HCT116 (cell line): ENCODE measurements around the gene DPP6. TPM values are rescaled to one million over a fixed set of nuclear protein-coding genes. Genes with fewer than 3 reads are reported as not detected.

Experiments used
- ATAC-seq: fragments of 200-7000 bp; cut with Tn5 transposase; 2 replicates; pipeline ENCODE4 v1.9.1; 2020; ENCODE audit warnings: mild to moderate bottlenecking, moderate library complexity
- BruUV-seq: library from RNA; stranded (reverse); fragments of 400-500 nt; replicated peaks from 2 replicates; lab custom pipeline; 2021; lab: Mats Ljungman, UMichigan
- CTCF ChIA-PET: fragments of 300-600 bp; sonication (Branson Sonifier 250); formaldehyde crosslinking; loops from one replicate; lab custom pipeline; 2021; ENCODE audit warnings: antibody characterized with exemption; lab: Charles Lee
- POLR2A ChIA-PET: fragments of 300-600, 350-600 bp; sonication (Branson Sonifier 250); formaldehyde crosslinking; loops from one replicate; lab custom pipeline; 2021; ENCODE audit warnings: antibody characterized with exemption; lab: Charles Lee
- RAD21 ChIA-PET, 2 experiments: fragments of 300-600 bp; sonication (Branson Sonifier 250); formaldehyde crosslinking; loops; one replicate each; lab custom pipeline; 2023; ENCODE audit warnings: low total read pairs in 2 of 2; ENCODE audit not compliant: uncharacterized antibody in 2 of 2, unreplicated experiment in 2 of 2, low non-redundant PET in 1 of 2; lab: Charles Lee
- DNase-seq: peaks from one replicate; pipeline ENCODE4 v3.0.0-alpha.2; 2010; ENCODE audit warnings: low read depth, low spot score
- H2AFZ ChIP-seq: fragments of 200-600 bp; shearing (Covaris generic), sonication (generic); 2 replicates; pipeline ENCODE4 v1.6.1; 2017; ENCODE audit warnings: low read depth, mixed run types, mixed read lengths, antibody characterized with exemption, low read length; ENCODE audit not compliant: poor library complexity, severe bottlenecking
- H3K27ac ChIP-seq: 2 replicates; pipeline ENCODE4 v1.5.1; 2012; ENCODE audit warnings: low read depth, low read length
- H3K27me3 ChIP-seq: fragments of 200-600 bp; sonication (generic); 2 replicates; pipeline ENCODE4 v1.6.1; 2016; ENCODE audit warnings: mixed run types, low read length, mixed read lengths; ENCODE audit not compliant: insufficient read depth
- H3K36me3 ChIP-seq, 2 experiments: fragments of 200-500 bp in 1 of 2; fragments of 200-600 bp in 1 of 2; sonication (Bioruptor generic) in 1 of 2; sonication (generic) in 1 of 2; 2 replicates each; pipeline versions ENCODE4 v1.5.1 to v1.6.1; 2014 to 2016; ENCODE audit warnings: low read length in 2 of 2, inconsistent platforms in 1 of 2, mixed read lengths in 1 of 2, mixed run types in 1 of 2; ENCODE audit not compliant: insufficient read depth in 2 of 2, control insufficient read depth in 1 of 2
- H3K4me1 ChIP-seq, 2 experiments: fragments of 200-600 bp in 1 of 2; sonication (generic) in 1 of 2; 2 replicates each; pipeline versions ENCODE4 v1.5.1 to v1.6.1; 2012 to 2017; ENCODE audit warnings: low read length in 2 of 2, inconsistent platforms in 1 of 2, mild to moderate bottlenecking in 1 of 2, mixed read lengths in 1 of 2, mixed run types in 1 of 2, moderate library complexity in 1 of 2; ENCODE audit not compliant: insufficient read depth in 2 of 2, control insufficient read depth in 1 of 2
- H3K4me2 ChIP-seq: fragments of 200-600 bp; sonication (generic); 2 replicates; pipeline ENCODE4 v1.6.1; 2017; ENCODE audit warnings: mixed run types, low read length, mixed read lengths
- H3K4me3 ChIP-seq, 2 experiments: fragments of 200-600 bp in 1 of 2; sonication (generic) in 1 of 2; replicated peaks in 1 of 2; 2 replicates each; pipeline ENCODE4 v1.5.1; 2011 to 2016; ENCODE audit warnings: low read length in 2 of 2, control low read depth in 1 of 2, low read depth in 1 of 2, mild to moderate bottlenecking in 1 of 2, mixed read lengths in 1 of 2, mixed run types in 1 of 2
- H3K79me2 ChIP-seq: fragments of 200-600 bp; sonication (generic); 2 replicates; pipeline ENCODE4 v1.6.1; 2017; ENCODE audit warnings: mild to moderate bottlenecking, mixed run types, low read length, moderate library complexity, mixed read lengths; ENCODE audit not compliant: insufficient read depth
- H3K9ac ChIP-seq: fragments of 200-600 bp; sonication (generic); 2 replicates; pipeline ENCODE4 v1.6.1; 2016; ENCODE audit warnings: low read length, mixed read lengths
- H3K9me2 ChIP-seq: fragments of 200-600 bp; sonication (generic), shearing (Covaris generic); 2 replicates; pipeline ENCODE4 v1.6.1; 2017; ENCODE audit warnings: mixed run types, mild to moderate bottlenecking, moderate library complexity; ENCODE audit not compliant: insufficient read depth
- H3K9me3 ChIP-seq, 2 experiments: fragments of 200-500 bp in 1 of 2; fragments of 200-600 bp in 1 of 2; sonication (Bioruptor generic) in 1 of 2; sonication (generic) in 1 of 2; 2 replicates each; pipeline ENCODE4 v1.6.1; 2014 to 2017; ENCODE audit warnings: low read length in 2 of 2, mixed read lengths in 2 of 2, inconsistent platforms in 1 of 2, low read depth in 1 of 2, mild to moderate bottlenecking in 1 of 2, mixed run types in 1 of 2, moderate library complexity in 1 of 2; ENCODE audit not compliant: control insufficient read depth in 1 of 2, insufficient read depth in 1 of 2
- H4K20me1 ChIP-seq: fragments of 200-600 bp; sonication (generic), shearing (Covaris generic); 2 replicates; pipeline ENCODE4 v1.6.1; 2017; ENCODE audit warnings: mixed run types, mild to moderate bottlenecking, moderate library complexity; ENCODE audit not compliant: insufficient read depth
- CEBPB ChIP-seq: IDR thresholded peaks from 2 replicates; pipeline ENCODE4 v1.6.1; 2012; ENCODE audit warnings: low read depth
- EGR1 ChIP-seq: IDR thresholded peaks from 2 replicates; pipeline ENCODE4 v1.6.1; 2012; ENCODE audit warnings: low read depth
- ELF1 ChIP-seq: IDR thresholded peaks from 2 replicates; pipeline ENCODE4 v1.6.1; 2012; ENCODE audit warnings: low read depth, borderline replicate concordance
- EZH2 ChIP-seq: fragments of 200-600 bp; sonication (generic); IDR thresholded peaks from 2 replicates; pipeline ENCODE4 v1.6.1; 2017; ENCODE audit warnings: antibody characterized with exemption, mixed run types
- POLR2A ChIP-seq: IDR thresholded peaks from 2 replicates; pipeline ENCODE4 v1.7.0; 2011; ENCODE audit warnings: borderline replicate concordance; ENCODE audit not compliant: insufficient read depth, insufficient read length; ENCODE audit errors: extremely low read depth
- SRF ChIP-seq: IDR thresholded peaks from 2 replicates; pipeline ENCODE4 v1.6.1; 2012; ENCODE audit warnings: low read depth
- TCF7L2 ChIP-seq: IDR thresholded peaks from 2 replicates; pipeline ENCODE4 v1.7.0; 2011; ENCODE audit warnings: borderline replicate concordance, inconsistent platforms; ENCODE audit not compliant: insufficient read depth, insufficient read length; ENCODE audit errors: extremely low read depth
- YY1 ChIP-seq: IDR thresholded peaks from 2 replicates; pipeline ENCODE4 v1.6.1; 2011; ENCODE audit warnings: low read length, low read depth, moderate library complexity, mild to moderate bottlenecking; ENCODE audit not compliant: insufficient replicate concordance; ENCODE audit errors: extremely low read depth
- intact Hi-C: fragments of 100-400 bp; cut with micrococcal nuclease; formaldehyde crosslinking; loops from 2 replicates; pipeline ENCODE4 v1.10.0; 2022
- total RNA-seq: library from RNA; stranded (reverse); gene quantifications from one replicate; pipeline ENCODE4 v1.2.1, GENCODE V29; 2021; ENCODE audit not compliant: unreplicated experiment
- TF ChIP-seq, protein P1 (sequence below): IDR thresholded peaks from 2 replicates; pipeline ENCODE4 v1.6.1; 2012
- TF ChIP-seq, protein P2 (sequence below), 3 experiments: fragments of 200-600 bp in 1 of 3; sonication (generic) in 1 of 3; IDR thresholded peaks in 2 of 3; conservative IDR thresholded peaks in 1 of 3; 2 replicates each; pipeline ENCODE4 v1.5.1; 2012 to 2017; ENCODE audit warnings: low read depth in 2 of 3, low read length in 2 of 3, antibody characterized with exemption in 1 of 3, borderline replicate concordance in 1 of 3, control low read depth in 1 of 3, mild to moderate bottlenecking in 1 of 3, mixed read lengths in 1 of 3, mixed run types in 1 of 3, moderate library complexity in 1 of 3; ENCODE audit not compliant: insufficient read depth in 1 of 3
- TF ChIP-seq, protein P3 (sequence below): IDR thresholded peaks from 2 replicates; pipeline ENCODE4 v1.6.1; 2012; ENCODE audit warnings: low read depth
- TF ChIP-seq, protein P4 (sequence below): IDR thresholded peaks from 2 replicates; pipeline ENCODE4 v1.6.1; 2011; ENCODE audit warnings: mild to moderate bottlenecking, low read length, moderate library complexity; ENCODE audit not compliant: insufficient replicate concordance; ENCODE audit errors: extremely low read depth

The DPP6 gene
- total RNA-seq, 1 experiment from 2014 or later, result not detected

DNA sequence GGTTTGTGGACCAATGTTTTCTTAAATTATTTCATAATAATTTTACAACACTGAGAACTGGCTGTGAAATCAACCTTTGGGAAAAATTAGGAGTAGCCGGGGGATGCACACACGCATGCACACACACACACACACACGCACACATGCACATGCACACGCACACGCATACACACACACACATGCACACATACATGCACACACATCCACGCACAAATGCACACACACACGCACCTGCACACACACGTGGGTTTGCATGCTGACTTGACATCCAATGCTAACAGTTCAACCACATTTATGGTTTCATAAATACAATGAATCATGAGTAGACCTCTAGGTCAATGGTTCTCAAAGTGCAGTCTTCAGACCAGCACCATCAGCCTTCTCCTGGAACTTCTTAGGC lies 354.1 kb downstream of the DPP6 start:
- POLR2A ChIA-PET, result no interaction called here
- CTCF ChIA-PET, result no interaction called here
- intact Hi-C loops, result no loop called here

More for the DNA sequence above, 354.1 kb downstream of the DPP6 start:
- Histone ChIP-seq H3K36me3 (no peaks in the 10 kb centered on the region), H2AFZ (no peak overlapping the region), H3K4me2 (no peak overlapping the region), H3K27ac (no peak overlapping the region), H3K27me3 (no peaks in the 10 kb centered on the region), H3K4me1 (no peaks in the 10 kb centered on the region), H3K4me3 (no peak overlapping the region), H3K9me3 (peaks cover 6 to 14% of the 10 kb centered on the region in 2 experiments; a peak in 2 of 4 replicates), H3K79me2 (no peaks in the 10 kb centered on the region), H3K9ac (no peak overlapping the region)
- no peak for ATAC-seq
- no TSS peak for BruUV-seq
- DNase-seq, result no peak
- RAD21 ChIA-PET, result no interaction called here
- TF ChIP-seq, protein P1, sequence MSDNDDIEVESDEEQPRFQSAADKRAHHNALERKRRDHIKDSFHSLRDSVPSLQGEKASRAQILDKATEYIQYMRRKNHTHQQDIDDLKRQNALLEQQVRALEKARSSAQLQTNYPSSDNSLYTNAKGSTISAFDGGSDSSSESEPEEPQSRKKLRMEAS, result no peak
- TF ChIP-seq POLR2A, result no peak
- TF ChIP-seq EZH2, result no peak
- no peak for TF ChIP-seq YY1
- no peak for TF ChIP-seq EGR1
- no peak for TF ChIP-seq CEBPB
- TF ChIP-seq, protein P2, sequence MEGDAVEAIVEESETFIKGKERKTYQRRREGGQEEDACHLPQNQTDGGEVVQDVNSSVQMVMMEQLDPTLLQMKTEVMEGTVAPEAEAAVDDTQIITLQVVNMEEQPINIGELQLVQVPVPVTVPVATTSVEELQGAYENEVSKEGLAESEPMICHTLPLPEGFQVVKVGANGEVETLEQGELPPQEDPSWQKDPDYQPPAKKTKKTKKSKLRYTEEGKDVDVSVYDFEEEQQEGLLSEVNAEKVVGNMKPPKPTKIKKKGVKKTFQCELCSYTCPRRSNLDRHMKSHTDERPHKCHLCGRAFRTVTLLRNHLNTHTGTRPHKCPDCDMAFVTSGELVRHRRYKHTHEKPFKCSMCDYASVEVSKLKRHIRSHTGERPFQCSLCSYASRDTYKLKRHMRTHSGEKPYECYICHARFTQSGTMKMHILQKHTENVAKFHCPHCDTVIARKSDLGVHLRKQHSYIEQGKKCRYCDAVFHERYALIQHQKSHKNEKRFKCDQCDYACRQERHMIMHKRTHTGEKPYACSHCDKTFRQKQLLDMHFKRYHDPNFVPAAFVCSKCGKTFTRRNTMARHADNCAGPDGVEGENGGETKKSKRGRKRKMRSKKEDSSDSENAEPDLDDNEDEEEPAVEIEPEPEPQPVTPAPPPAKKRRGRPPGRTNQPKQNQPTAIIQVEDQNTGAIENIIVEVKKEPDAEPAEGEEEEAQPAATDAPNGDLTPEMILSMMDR (IDR thresholded peaks at IDR 0.05 in 2 of 3, conservative IDR thresholded peaks at IDR 0.05 in 1 of 3; ENCODE audit: borderline replicate concordance in 1 of 3, insufficient read depth in 1 of 3, low read depth in 2 of 3, low read length in 2 of 3), result no peak
- TF ChIP-seq SRF, result no peak
- TF ChIP-seq TCF7L2, result no peak
- no peak for TF ChIP-seq ELF1
- TF ChIP-seq, protein P3, sequence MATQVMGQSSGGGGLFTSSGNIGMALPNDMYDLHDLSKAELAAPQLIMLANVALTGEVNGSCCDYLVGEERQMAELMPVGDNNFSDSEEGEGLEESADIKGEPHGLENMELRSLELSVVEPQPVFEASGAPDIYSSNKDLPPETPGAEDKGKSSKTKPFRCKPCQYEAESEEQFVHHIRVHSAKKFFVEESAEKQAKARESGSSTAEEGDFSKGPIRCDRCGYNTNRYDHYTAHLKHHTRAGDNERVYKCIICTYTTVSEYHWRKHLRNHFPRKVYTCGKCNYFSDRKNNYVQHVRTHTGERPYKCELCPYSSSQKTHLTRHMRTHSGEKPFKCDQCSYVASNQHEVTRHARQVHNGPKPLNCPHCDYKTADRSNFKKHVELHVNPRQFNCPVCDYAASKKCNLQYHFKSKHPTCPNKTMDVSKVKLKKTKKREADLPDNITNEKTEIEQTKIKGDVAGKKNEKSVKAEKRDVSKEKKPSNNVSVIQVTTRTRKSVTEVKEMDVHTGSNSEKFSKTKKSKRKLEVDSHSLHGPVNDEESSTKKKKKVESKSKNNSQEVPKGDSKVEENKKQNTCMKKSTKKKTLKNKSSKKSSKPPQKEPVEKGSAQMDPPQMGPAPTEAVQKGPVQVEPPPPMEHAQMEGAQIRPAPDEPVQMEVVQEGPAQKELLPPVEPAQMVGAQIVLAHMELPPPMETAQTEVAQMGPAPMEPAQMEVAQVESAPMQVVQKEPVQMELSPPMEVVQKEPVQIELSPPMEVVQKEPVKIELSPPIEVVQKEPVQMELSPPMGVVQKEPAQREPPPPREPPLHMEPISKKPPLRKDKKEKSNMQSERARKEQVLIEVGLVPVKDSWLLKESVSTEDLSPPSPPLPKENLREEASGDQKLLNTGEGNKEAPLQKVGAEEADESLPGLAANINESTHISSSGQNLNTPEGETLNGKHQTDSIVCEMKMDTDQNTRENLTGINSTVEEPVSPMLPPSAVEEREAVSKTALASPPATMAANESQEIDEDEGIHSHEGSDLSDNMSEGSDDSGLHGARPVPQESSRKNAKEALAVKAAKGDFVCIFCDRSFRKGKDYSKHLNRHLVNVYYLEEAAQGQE, result no peak
- TF ChIP-seq, protein P4, sequence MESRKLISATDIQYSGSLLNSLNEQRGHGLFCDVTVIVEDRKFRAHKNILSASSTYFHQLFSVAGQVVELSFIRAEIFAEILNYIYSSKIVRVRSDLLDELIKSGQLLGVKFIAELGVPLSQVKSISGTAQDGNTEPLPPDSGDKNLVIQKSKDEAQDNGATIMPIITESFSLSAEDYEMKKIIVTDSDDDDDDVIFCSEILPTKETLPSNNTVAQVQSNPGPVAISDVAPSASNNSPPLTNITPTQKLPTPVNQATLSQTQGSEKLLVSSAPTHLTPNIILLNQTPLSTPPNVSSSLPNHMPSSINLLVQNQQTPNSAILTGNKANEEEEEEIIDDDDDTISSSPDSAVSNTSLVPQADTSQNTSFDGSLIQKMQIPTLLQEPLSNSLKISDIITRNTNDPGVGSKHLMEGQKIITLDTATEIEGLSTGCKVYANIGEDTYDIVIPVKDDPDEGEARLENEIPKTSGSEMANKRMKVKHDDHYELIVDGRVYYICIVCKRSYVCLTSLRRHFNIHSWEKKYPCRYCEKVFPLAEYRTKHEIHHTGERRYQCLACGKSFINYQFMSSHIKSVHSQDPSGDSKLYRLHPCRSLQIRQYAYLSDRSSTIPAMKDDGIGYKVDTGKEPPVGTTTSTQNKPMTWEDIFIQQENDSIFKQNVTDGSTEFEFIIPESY, result no peak
- TF ChIP-seq, all 23 proteins: peak for 0
- H4K20me1 ChIP-seq, result no peaks in the 10 kb centered on the region
- no peaks in the 10 kb centered on the region for H3K9me2 ChIP-seq
